Posterior vena cava (tissue), 2 donors: Measurements from ENCODE around the gene DPM3. TPM values are rescaled to one million over a fixed set of nuclear protein-coding genes. Genes with fewer than 3 reads are reported as not detected.
"Not testable (repeated sequence)": the region's sequence is repeated elsewhere in the genome, so short reads cannot be mapped to it uniquely, and the experiment has no call there.

ENCODE experiments used
- DNase-seq: peaks from one replicate; pipeline ENCODE4 v3.0.0-alpha.2; 2020; ENCODE audit warnings: low spot score
- intact Hi-C, 2 donors: fragments of 100-400 bp; cut with DNase I; formaldehyde crosslinking; loops; one replicate each; pipeline versions ENCODE4 v1.14.1 to v1.14.2; 2022 to 2023
- total RNA-seq, 2 donors: library from RNA; stranded (reverse); fragmentation: NEBNext Ultra II Directional; extraction: Animal tissue kit (Norgen Biotek cat#: 25700); gene quantifications; one replicate each; pipeline ENCODE4 v1.2.1, GENCODE V29; 2021
- donor health status: DM: yes; HTN: yes; CAD: no.
- donor health status: DM: yes; HTN: yes; CAD: no.

DPM3 gene
- total RNA-seq, 2 donors from 2014 or later, result 53.1 to 75.2 TPM

DNA sequence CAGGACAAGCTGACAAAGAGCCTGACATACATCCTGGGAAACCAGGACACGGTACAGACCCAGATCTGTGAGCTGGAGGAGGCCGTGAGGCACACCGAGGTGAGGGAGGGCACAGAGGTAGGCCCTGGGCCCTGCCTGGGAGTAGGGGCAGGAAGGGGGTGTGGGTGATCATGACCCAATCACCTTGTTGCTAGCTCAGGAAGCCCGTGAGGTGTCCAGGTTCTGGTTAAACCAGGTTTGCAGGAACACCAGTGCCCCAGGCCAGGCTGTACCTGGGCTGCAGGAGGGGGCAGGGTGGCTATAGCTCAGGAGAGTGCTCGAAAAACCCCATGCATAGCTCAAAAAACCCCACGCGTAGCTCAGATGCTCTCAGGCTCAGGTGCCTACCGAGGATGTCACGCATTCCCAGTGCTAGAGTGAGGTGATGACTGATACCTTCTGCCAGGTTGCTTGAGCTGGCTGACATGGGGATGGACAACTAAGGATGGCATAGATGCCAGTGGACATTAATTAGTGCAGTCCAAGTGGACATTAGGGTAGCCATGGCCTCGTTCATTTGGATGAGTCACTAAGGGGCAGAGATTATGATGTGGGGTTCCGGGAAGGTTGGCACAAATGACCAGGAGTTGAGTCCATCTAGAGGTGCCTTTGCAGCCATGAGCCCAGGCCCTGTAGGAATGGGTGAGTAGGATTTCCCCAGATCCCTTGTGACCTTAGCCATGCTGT lies 37.0 kb upstream of the DPM3 start:
- intact Hi-C loops, result loop anchor here (2.0 to 10.0 kb wide), 2 partner anchors 47 to 49 kb away; no protein-coding TSS in a partner anchor
- DNase-seq, result peak; percentile 62

DNA sequence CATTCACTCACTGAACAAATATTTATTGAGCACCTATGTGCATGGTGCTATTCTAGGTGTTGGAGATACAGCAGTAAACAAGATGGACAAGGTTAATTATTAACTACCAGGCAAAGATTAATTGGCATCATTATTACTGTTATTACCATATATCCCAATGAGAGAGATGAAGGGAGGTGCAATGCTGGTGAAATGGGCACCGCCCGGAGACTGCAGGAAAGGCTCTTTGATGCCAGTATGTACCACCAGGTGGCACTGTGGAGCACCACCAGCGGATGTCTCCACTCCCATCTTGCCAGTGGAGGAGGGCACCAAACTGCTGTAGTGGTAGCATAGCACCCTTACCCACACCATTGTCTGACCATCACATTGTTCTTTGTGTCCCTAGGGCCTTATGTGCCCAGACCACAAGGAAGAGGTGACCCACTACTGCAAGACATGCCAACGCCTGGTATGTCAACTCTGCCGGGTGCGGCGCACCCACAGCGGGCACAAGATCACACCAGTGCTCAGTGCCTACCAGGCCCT lies 36.3 kb upstream of the DPM3 start:
- intact Hi-C loops, result loop anchor here (2.0 to 10.0 kb wide), 2 partner anchors 48 to 50 kb away; no protein-coding TSS in a partner anchor
- peak; percentile 94 for DNase-seq

DNA sequence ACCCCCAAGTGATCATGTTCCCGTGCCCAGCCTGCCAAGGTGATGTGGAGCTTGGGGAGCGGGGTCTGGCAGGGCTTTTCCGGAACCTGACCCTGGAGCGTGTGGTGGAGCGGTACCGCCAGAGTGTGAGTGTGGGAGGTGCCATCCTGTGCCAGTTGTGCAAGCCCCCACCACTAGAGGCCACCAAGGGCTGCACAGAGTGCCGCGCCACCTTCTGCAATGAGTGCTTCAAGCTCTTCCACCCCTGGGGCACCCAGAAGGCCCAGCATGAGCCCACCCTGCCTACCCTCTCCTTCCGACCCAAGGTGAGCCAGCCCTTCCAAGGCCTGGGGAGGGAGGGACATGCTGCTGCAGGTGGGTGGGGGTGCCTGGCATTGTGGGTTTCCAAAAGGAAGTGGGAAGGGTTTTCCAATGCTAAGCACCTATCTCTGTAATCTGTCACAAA lies 35.6 kb upstream of the DPM3 start:
- no peak for DNase-seq
- intact Hi-C loops, result loop anchor here (2.0 to 10.0 kb wide), 2 partner anchors 49 to 51 kb away; no protein-coding TSS in a partner anchor

- intact Hi-C loops, result loop anchor here in 1 of 2 donors (10.0 kb wide), 1 partner anchor 49 kb away; no protein-coding TSS in a partner anchor
- DNase-seq, result no peak
Observed at GRCh38 chr1:155175281-155175926, 35.1 kb upstream of the DPM3 start.

DNA sequence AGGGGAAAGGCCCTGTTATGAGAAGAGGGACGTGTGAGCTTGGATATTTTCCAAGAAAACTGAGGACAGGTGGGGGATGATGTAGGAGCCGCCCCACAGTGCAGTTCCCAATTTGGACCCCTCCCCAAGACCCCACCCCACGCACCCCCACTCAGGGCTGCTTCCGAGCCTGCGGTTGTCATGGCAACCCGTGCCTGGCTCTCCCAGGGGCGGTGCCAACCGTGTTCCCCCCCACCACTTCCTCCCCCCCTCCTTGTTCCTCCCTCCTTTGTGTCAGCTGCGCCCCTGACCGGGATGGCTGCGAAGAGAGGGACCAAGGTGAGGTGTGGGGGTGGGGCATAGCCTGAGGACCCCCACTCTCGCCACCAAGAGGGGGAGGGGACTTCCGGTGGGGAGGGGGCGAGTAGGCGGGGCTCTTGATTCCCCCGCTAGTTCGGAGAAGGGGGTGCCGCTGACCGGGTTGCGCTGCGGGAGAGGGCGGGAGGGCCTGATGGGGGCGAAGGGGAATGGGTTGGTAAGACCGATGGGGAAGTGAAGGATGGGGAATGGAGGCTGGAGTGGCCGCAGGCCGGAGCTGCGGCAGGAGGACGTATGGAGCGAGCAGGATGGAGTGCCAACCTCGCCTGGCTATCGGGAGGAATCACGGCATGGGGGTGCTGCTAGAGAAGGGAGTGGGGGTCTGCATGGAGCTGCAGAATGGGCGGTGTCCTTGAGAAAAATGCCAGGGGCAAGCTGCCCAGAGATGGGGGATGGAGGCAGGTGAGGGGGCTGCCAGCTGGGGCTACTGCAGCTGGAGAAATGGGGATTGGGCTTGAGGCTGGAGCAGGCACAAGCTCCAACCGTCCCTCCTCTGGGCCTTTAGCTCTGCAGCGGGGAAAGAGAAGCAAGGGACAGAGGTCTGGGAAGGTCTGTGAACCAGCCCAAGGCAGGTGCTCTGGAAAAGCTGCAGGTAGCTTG lies 34.3 kb upstream of the DPM3 start:
- intact Hi-C loops, result loop anchor here in 1 of 2 donors (10.0 kb wide), 1 partner anchor 50 kb away; no protein-coding TSS in a partner anchor
- peak; percentile 81 for DNase-seq

DNA sequence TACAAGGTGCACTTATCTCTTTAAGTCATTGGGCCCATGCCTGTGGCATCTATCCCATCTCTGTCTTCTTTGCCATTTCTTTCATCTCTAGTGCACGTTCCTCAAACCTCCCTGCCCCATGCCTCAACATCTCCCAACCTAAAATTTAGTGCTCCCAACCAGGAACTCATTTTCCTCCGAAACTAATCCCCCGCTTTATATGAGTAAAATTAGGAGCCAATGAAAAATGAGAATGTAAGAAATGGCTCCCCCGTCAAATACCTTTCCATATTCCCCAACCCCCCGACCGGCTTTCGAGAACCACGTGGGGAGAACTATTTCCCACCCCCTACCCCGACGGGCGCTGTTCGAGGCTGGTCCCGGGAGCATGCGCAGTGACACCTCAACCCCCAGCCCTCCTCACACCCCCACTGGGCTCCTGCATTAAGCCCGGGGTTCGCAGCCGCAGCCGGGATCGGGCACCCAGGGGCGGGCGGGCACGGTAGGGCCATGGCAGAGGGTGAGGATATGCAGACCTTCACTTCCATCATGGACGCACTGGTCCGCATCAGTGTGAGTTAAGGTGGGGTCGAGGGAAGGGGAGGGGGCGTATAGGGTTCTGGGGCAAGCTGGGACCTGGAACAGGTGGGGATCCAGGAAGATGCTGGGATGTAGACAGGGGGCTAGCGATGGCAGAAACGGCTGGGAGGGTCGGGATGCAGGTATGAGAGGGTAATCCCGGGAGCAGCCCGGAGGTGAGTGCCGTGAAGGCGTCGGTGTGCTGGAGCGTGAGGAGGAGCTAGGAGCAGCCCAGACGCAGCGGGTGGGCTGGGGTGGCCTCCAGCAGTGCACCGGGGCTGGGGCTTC lies 33.4 kb upstream of the DPM3 start, which contains the start of gene TRIM46:
TRIM46 (plus strand) TSS at position 372 of the 846 bp plus-strand sequence; CDS start at position 490, 118 bp downstream.
- peak; percentile 84 for DNase-seq
- intact Hi-C loops, result loop anchor here in 1 of 2 donors (10.0 kb wide), 1 partner anchor 51 kb away; no protein-coding TSS in a partner anchor

- intact Hi-C loops, result loop anchor here in 1 of 2 donors (10.0 kb wide), 1 partner anchor 52 kb away; no protein-coding TSS in a partner anchor
- DNase-seq, result peak; percentile 99
Observed at GRCh38 chr1:155172732-155173477, 32.6 kb upstream of the DPM3 start, which contains the start of gene KRTCAP2. TSS of gene KRTCAP2 (minus strand) at chr1:155173304. CDS start at chr1:155173224, 80 bp downstream.

DNA sequence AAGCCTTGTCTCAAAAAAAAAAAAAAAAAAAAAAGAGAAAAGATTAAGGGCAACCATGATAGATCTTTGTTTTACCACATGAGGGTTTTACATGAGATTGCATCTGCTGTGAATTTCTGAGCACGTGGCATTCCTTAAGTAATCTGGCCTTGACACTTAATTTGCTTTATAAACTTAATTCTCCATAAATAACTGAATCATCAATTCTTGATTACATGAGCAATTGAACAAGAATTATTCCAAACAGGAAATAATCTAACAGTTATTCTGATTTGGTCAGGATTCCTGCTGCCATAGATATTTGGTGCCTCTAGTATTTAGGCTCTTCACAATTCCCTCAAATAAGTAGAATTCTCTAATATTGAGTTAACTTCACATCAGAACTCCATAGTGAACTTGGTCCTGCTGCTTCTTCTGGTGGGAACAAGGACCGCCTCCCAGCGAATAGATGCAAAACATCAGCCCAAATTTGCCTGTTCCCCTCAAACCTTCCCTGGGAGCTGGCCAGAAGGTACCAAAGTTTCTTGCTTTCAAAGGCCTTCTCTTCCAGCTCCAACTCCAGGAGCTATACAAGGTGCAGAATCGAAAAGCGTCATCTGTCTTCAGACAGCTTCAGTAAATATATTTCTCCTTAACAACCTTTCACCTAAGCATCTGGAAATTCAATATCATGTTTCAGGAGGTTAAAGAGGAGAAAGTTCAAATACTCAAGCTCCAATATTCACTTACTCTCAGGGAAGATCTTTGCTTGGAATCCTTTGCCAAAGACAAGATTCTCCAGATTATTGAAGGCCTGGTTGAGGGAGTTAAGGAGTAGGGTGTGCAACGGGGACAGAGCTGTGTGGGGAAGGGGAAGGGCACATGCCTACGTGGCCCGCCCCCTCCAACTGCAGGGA lies 31.8 kb upstream of the DPM3 start:
- no peak for DNase-seq
- intact Hi-C loops, result loop anchor here in 1 of 2 donors (10.0 kb wide), 1 partner anchor 53 kb away; no protein-coding TSS in a partner anchor

DNA sequence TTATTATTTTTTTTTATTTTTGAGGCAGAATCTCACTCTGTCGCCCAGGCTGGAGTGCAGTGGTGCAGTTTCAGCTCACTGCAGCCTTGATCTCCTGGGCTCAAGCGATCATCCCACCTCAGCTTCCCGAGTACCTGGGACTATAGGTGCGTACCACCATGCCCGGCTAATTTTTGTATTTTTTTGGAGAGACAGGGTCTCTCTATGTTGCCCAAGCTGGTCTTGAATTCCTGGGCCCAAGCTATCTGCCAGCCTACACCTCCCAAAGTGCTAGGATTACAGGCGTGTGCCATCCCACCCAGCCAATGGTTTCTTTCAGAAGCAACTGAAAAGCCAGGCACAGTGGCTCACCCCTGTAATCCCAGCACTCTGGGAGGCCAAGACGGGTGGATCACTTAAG lies 30.5 kb upstream of the DPM3 start:
- intact Hi-C loops, result loop anchor here in 1 of 2 donors (10.0 kb wide), 1 partner anchor 54 kb away; no protein-coding TSS in a partner anchor

GRCh38 chr1:155170101-155170785 lies 29.9 kb upstream of the DPM3 start:
- no peak for DNase-seq

More for the DNA sequence above, 30.5 kb upstream of the DPM3 start:
- peak; percentile 36 for DNase-seq

DNA sequence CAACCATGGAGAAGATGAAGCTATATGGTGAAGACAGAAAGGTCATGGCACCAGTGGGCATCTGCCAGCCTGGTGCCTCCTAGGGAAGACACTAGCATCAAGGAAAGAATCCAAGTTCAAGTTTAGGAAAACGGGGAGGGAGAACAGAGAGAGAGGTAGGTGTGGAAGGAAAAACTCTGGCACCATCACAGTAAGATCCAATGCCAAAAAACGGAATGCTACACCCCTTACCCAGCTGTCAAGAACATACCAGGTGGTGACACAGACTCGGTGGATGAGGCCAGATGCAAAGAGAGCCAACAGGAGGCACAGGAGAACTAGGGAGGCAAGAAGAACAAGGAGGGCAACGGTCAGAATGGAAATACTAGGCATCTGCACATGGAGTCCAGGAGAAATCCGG lies 29.2 kb upstream of the DPM3 start:
- no peak for DNase-seq
- intact Hi-C loops, result loop anchor here in 1 of 2 donors (5.0 kb wide), 1 partner anchor 77 kb away; no protein-coding TSS in a partner anchor

More at GRCh38 chr1:155170101-155170785, 29.9 kb upstream of the DPM3 start:
- intact Hi-C loops, result loop anchor here in 1 of 2 donors (10.0 kb wide), 1 partner anchor 55 kb away; no protein-coding TSS in a partner anchor

GRCh38 chr1:155168456-155169210 lies 28.3 kb upstream of the DPM3 start:
- intact Hi-C loops, result loop anchor here in 1 of 2 donors (5.0 kb wide), 1 partner anchor 76 kb away; no protein-coding TSS in a partner anchor
- DNase-seq, result no peak

- intact Hi-C loops, result loop anchor here in 1 of 2 donors (5.0 kb wide), 1 partner anchor 76 kb away; no protein-coding TSS in a partner anchor
- not testable (repeated sequence) for DNase-seq
Observed at GRCh38 chr1:155168105-155168445, 27.7 kb upstream of the DPM3 start.
